ENCODE results near the gene ATXN1.

The ATXN1 gene

GRCh38 chr6:16729183-16729691 is 32.0 kb downstream of the ATXN1 start:
- peaks cover 18% of the 10 kb centered on the region for H3K4me1 ChIP-seq (ENCODE audit: control insufficient read depth, low read length)
- H3K36me3 ChIP-seq (ENCODE audit: control insufficient read depth, low read length) = no peaks in the 10 kb centered on the region
- H3K79me2 ChIP-seq (ENCODE audit: control insufficient read depth, low read length) = no peaks in the 10 kb centered on the region
- H3K9me3 ChIP-seq (ENCODE audit: control insufficient read depth, insufficient read depth, low read length) = no peaks in the 10 kb centered on the region
- H3K27ac ChIP-seq (ENCODE audit: low read depth, low read length) = no peak overlapping the region
- TF ChIP-seq EZH2phosphoT487 (IDR thresholded peaks at IDR 0.05; ENCODE audit: borderline replicate concordance, low read length) (no peak), CTCF (IDR thresholded peaks at IDR 0.05; ENCODE audit: low read depth, low read length, poor library complexity, severe bottlenecking) (no peak)
- H4K20me1 ChIP-seq (ENCODE audit: control insufficient read depth, insufficient read depth, low read depth, low read length) = no peaks in the 10 kb centered on the region
- H3K27me3 ChIP-seq (ENCODE audit: control insufficient read depth, low read length) = no peaks in the 10 kb centered on the region
- H3K9me2 ChIP-seq (replicated peaks; ENCODE audit: control insufficient read depth, low read length) = no peaks in the 10 kb centered on the region
- no peak overlapping the region for H3K4me3 ChIP-seq (ENCODE audit: low read length)
- no peak overlapping the region for H3K4me2 ChIP-seq (ENCODE audit: low read length)
- H3F3A ChIP-seq (ENCODE audit: control insufficient read depth, insufficient read depth) = no peaks in the 10 kb centered on the region

GRCh38 chr6:16728513-16729182 is 32.6 kb downstream of the ATXN1 start:
- H3K4me1 ChIP-seq (ENCODE audit: control insufficient read depth, low read length) = peaks cover 18% of the 10 kb centered on the region

GRCh38 chr6:16727996-16728395 is 33.3 kb downstream of the ATXN1 start:
- no peak overlapping the region for H3K4me2 ChIP-seq (ENCODE audit: low read length)
- no peak overlapping the region for H3K4me3 ChIP-seq (ENCODE audit: low read length)
- H3K9me3 ChIP-seq (ENCODE audit: control insufficient read depth, insufficient read depth, low read length) = no peaks in the 10 kb centered on the region
- H3F3A ChIP-seq (ENCODE audit: control insufficient read depth, insufficient read depth) = no peaks in the 10 kb centered on the region
- H3K9me2 ChIP-seq (replicated peaks; ENCODE audit: control insufficient read depth, low read length) = no peaks in the 10 kb centered on the region
- H3K27me3 ChIP-seq (ENCODE audit: control insufficient read depth, low read length) = no peaks in the 10 kb centered on the region
- H3K36me3 ChIP-seq (ENCODE audit: control insufficient read depth, low read length) = no peaks in the 10 kb centered on the region
- no peak for TF ChIP-seq CTCF (IDR thresholded peaks at IDR 0.05; ENCODE audit: low read depth, low read length, poor library complexity, severe bottlenecking)
- no peak for TF ChIP-seq EZH2phosphoT487 (IDR thresholded peaks at IDR 0.05; ENCODE audit: borderline replicate concordance, low read length)
- peaks cover 19% of the 10 kb centered on the region for H3K4me1 ChIP-seq (ENCODE audit: control insufficient read depth, low read length)
- no peaks in the 10 kb centered on the region for H4K20me1 ChIP-seq (ENCODE audit: control insufficient read depth, insufficient read depth, low read depth, low read length)
- H3K79me2 ChIP-seq (ENCODE audit: control insufficient read depth, low read length) = no peaks in the 10 kb centered on the region
- H3K27ac ChIP-seq (ENCODE audit: low read depth, low read length) = no peak overlapping the region

More at GRCh38 chr6:16728513-16729182, 32.6 kb downstream of the ATXN1 start:
- no peak overlapping the region for H3K4me2 ChIP-seq (ENCODE audit: low read length)
- H3K36me3 ChIP-seq (ENCODE audit: control insufficient read depth, low read length) = no peaks in the 10 kb centered on the region
- H3K9me2 ChIP-seq (replicated peaks; ENCODE audit: control insufficient read depth, low read length) = no peaks in the 10 kb centered on the region
- no peak overlapping the region for H3K4me3 ChIP-seq (ENCODE audit: low read length)
- H4K20me1 ChIP-seq (ENCODE audit: control insufficient read depth, insufficient read depth, low read depth, low read length) = no peaks in the 10 kb centered on the region
- TF ChIP-seq EZH2phosphoT487 (IDR thresholded peaks at IDR 0.05; ENCODE audit: borderline replicate concordance, low read length) (no peak), CTCF (IDR thresholded peaks at IDR 0.05; ENCODE audit: low read depth, low read length, poor library complexity, severe bottlenecking) (no peak)
- H3K27ac ChIP-seq (ENCODE audit: low read depth, low read length) = no peak overlapping the region
- H3K27me3 ChIP-seq (ENCODE audit: control insufficient read depth, low read length) = no peaks in the 10 kb centered on the region
- H3F3A ChIP-seq (ENCODE audit: control insufficient read depth, insufficient read depth) = no peaks in the 10 kb centered on the region
- no peaks in the 10 kb centered on the region for H3K79me2 ChIP-seq (ENCODE audit: control insufficient read depth, low read length)
- H3K9me3 ChIP-seq (ENCODE audit: control insufficient read depth, insufficient read depth, low read length) = no peaks in the 10 kb centered on the region
